Smooth muscle cell of the brain vasculature (primary cell): ENCODE results near the gene PDE6A.
"Not testable (repeated sequence)": the region's sequence is repeated elsewhere in the genome, so short reads cannot be mapped to it uniquely, and the experiment has no call there.

Experiments
- DNase-seq: peaks from one replicate; pipeline ENCODE4 v3.0.0-alpha.2; 2012; ENCODE audit warnings: low read depth, low spot score

Gene PDE6A

GRCh38 chr5:149895416-149896345 is 48.9 kb downstream of the PDE6A start:
- no peak for DNase-seq

GRCh38 chr5:149894237-149894636 is 50.4 kb downstream of the PDE6A start:
- no peak for DNase-seq

DNA sequence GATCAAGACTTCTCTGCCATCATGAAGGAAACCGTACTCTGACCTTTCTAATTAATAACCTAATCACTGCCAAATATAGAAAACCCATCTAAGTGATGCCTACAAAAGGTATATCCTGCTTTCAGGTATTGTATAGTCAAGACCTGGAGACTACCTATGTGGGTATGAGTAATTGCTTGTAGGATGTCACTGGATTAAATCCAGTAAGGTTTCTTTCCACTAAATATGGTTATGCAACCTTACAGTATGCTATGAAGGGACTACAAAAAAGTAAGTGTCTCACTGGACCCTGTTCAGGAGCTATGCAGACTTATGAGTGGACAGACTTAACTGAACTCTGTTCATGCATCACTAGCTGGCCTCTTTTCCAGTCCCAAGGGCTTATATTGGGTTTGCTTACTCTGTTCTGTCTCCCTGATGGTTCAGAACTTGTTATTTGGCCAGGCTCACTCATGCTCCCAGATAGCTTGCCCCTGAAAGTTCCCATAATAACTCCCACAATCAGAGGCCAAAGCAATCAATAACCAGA is 51.1 kb downstream of the PDE6A start:
- no peak for DNase-seq

GRCh38 chr5:149892594-149892993 is 52.0 kb downstream of the PDE6A start:
- DNase-seq, result no peak

GRCh38 chr5:149888280-149888679 is 56.3 kb downstream of the PDE6A start:
- no peak for DNase-seq

DNA sequence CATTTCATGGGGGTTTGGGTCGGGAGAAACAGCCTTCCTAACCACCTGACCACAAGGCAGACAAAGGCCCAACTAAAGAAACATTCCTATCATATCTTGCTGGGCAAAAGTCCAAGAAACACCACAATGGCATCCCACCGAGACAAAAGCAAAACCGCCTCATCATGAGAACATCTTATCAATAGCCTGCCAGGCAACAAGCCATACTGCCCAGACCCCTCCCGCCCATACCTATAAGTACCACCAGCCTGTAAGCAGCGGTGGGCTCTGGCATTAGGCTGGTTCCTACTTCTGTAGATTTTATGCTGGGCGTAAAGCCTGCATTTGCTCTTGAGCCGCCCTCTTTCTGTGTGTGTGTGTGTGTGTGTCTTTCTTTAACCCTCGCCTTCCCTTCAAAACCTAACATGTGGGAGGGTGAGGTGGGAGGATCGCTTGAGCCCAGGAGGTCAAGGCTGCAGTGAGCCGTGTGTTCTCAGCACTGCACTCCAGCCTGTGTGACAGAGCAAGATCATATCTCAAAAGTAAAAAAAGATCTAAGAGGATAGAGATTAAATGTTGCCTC is 56.9 kb downstream of the PDE6A start:
- peak; percentile 49 for DNase-seq

- DNase-seq, result no peak
Observed at GRCh38 chr5:149886692-149887470, 57.7 kb downstream of the PDE6A start.

DNA sequence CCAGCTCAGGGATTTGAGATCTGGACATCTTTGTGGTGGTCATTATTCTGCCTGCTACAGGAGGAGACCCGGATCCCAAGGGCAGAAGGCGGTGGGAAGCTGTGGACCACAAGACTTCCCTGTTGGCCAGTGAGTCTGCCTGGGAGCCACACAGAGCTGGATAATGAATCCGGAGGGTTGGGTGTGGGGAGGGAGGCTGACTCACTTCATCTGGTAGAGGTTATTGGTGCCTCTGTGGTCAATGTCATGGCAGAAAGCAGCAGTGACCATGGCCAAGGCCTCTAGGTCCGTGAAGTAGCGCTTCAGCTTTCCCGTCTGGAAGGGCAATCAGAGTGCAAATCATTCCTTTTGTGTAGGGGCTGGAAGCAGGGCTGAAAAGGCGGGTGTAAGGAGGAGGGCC is 58.5 kb downstream of the PDE6A start:
- no peak for DNase-seq

GRCh38 chr5:149885513-149885912 is 59.1 kb downstream of the PDE6A start:
- DNase-seq, result no peak

GRCh38 chr5:149883550-149883949 is 61.0 kb downstream of the PDE6A start:
- no peak for DNase-seq

DNA sequence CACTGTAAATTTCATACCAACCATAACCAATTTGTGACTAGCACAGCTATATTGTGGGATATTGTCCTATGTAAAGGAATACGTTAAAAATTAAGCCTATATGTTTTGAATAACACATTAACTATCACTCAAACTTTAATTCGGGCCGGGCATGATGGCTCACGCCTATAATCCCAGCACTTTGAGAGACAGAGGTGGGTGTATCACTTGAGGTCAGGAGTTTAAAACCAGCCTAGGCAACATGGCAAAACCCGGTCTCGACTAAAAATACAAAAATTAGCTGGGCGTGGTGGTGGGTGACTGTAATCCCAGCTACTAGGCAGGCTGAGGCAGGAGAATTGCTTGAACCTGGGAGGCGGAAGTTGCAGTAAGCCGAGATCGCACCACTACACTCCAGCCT is 62.0 kb downstream of the PDE6A start:
- not testable (repeated sequence) for DNase-seq

GRCh38 chr5:149881874-149882273 is 62.7 kb downstream of the PDE6A start:
- DNase-seq, result no peak

- DNase-seq, result no peak
Observed at GRCh38 chr5:149881069-149881622, 63.4 kb downstream of the PDE6A start.

DNA sequence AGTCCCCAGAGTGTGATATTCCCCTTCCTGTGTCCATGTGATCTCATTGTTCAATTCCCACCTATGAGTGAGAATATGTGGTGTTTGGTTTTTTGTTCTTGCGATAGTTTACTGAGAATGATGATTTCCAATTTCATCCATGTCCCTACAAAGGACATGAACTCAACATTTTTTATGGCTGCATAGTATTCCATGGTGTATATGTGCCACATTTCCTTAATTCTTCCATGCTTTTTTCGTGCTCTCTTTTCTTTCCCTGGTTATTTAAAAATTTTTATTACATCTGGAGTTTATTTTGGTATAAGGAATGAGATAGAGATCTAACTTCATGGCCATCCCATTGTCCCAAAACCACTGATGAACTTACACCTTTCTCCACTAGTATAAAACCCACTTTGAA is 65.0 kb downstream of the PDE6A start:
- DNase-seq, result not testable (repeated sequence)

GRCh38 chr5:149878371-149878770 is 66.2 kb downstream of the PDE6A start:
- DNase-seq, result no peak

GRCh38 chr5:149873896-149874295 is 70.7 kb downstream of the PDE6A start:
- no peak for DNase-seq

DNA sequence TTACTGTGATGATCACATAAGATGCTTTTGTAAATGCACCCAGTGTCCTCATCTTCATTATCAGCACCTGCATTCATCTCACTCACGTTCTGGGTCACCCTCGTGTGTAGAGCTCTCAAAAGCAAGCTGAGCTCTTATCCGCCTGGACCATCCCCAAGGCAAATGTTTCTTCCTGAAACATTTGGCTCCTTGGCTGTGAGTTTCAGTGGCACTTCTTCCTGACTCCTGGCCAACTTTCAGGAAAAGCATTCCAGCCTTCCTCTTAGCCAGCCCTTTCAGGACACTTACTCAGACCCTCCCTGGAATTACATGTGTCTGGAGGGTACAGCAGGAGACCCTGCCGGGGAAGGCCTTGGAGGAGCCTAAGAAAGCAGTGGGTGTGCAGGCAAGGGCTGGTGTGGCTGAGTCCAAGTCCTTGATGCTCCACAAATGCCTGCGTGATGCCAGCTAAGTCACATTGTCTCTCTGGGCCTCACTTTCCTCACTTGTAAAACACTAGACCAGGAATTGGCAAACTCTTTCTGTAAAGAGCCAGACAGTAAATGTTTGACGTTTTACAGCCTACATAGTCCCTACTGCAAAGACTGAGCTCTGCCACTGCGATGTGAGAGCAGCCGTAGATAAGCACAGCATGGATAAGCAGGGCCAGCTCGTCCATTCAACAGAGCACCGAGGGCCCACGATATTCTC is 72.1 kb downstream of the PDE6A start:
- no peak for DNase-seq

- no peak for DNase-seq
Observed at GRCh38 chr5:149871471-149871870, 73.1 kb downstream of the PDE6A start.

GRCh38 chr5:149870697-149871096 is 73.9 kb downstream of the PDE6A start:
- no peak for DNase-seq

GRCh38 chr5:149870232-149870631 is 74.4 kb downstream of the PDE6A start:
- no peak for DNase-seq

- DNase-seq, result no peak
Observed at GRCh38 chr5:149869411-149869821, 75.2 kb downstream of the PDE6A start.
